HG03095 (cell line): ENCODE results near the gene DNAJC6.
"Not testable (repeated sequence)": the region's sequence is repeated elsewhere in the genome, so short reads cannot be mapped to it uniquely, and the experiment has no call there.

Experiments
- ATAC-seq: cut with Tn5 transposase; IDR thresholded peaks from one replicate; pipeline ENCODE4 v1.9.1; 2021; ENCODE audit warnings: moderate library complexity; ENCODE audit not compliant: unreplicated experiment

Gene DNAJC6

DNA sequence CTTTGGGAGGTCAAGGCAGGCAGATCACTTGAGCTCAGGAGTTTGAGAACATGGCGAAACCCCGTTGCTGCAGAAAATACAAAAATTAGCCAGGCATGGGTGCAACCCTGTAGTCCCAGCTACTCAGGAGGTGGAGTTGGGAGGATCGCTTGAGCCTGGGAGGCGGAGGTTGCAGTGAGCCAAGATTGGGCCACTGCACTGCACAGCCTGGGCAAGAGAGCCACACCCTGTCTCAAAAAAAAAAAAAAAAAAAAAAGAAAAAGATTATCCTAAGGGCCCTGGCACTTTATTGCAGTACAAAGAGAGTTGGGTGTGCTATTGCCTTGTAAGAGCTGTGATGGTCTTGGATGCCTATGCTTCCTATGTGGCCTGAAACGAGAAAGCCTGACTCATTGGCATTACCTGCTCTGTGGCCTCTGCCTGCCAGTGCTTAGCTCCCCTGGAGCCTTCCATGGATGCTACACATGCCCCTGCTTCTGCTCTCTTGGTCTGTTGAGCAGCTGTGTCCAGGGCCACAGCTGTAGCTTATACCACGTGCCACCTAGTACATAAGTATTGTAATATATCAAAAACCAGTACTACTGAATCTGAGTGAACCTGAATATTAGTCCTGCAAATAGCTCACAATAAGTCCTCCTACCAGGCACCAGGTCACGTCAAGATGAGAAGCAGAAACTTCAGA lies 45.8 kb downstream of the DNAJC6 start:
- no peak for ATAC-seq

DNA sequence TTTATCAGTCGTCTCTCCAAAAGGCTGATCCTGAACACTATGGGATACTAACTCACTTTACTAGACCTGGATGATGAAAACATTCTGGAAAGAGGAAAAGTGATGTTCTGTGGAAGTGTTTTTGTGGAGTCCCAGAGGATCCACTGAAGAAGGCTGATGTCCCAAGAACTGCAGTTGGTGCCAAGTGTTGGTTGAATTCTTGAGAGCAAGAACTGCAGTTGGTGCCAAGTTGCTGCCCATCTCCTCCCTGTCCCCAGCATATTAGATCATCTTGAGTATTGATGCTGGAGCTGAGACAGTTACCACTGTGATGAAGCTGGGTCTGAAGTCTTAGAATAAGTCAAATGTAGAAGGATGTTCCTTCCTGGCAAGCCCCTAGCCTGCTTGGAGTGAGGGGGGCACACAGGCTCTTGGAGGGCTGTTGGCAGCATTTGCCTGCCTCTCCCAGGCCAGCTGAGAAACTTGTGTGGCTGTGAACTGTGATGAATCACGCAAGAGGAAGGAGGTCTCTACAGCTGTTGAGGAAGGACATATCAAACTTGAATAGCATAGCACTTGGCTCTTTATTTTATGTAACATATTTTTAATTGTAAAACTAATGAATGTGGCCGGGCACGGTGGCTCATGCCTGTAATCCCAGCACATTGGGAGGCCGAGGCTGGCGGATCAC lies 48.1 kb downstream of the DNAJC6 start:
- ATAC-seq, result no peak

DNA sequence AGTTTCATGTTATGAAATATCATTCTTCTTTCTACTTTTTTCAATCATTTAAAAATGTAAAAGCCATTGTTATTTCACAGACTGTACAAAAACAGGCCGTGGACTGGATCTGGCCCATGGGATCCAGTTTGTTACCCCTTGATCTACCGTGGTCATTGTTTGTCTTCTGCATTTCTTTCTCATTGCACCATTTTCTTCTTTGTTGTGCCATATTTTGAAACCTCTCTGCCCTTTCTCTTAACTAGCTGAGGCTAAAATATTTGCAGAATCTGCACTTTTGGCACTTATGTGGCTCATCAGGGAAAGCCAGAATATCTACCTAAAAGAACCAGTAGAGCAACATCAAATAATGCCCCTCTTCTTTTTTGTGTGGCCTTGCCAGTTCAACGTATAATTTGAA lies 50.5 kb downstream of the DNAJC6 start:
- no peak for ATAC-seq

DNA sequence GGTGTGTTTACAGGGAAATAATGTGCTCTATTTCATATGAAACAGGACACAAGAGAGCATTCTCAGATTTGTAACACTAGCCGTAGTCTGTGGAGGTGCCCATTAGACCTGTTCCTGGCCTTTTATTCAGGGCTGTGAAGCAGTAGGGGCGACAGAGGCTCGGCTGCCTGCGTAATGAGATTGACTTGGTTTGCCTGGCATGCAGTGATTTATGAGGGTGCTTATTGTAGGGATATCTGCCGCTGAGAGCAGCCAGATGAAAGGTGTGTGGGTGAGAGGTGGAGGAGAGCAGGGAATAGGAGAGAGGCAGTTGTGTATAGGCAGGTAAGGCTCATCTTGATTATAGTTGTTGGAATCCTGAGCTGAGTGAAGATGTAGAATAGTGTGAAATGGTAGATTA lies 51.3 kb downstream of the DNAJC6 start:
- no peak for ATAC-seq

DNA sequence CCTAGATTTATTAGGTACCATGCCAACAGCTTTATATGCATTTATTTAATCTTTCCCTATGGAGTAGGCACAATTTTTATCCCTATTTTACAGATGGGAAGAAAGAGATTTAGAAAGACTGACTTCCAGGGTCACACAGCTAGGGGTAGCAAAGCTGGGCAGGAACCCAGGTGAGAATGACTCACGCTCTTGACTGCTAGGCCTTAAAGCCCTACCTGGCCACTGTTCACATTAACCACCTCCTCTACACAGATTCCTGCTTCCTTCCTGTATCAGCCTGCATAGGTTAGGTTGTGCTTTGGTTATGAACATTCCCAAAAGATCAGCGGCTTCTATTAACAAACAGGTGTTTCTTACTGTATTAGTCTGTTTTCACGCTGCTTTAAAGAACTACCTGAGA lies 53.2 kb downstream of the DNAJC6 start:
- no peak for ATAC-seq

DNA sequence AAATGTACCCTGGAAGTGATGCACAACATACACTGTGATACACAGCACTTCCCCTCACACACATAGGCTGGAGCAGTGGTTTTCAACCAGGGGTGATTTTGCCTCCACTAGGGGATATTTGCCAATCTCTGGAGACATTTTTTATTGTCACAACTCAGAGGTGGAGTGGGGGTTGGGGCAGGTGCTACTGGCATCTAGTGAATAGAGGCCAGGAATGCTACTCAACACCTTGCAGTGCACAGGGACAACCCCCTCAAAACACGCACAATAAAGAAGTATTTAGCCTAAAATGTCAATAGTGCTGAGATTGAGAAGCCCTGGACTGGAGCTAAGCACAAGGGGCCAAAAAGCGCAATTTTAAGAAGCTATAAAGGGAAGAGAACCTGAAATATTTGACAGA lies 54.1 kb downstream of the DNAJC6 start:
- no peak for ATAC-seq

DNA sequence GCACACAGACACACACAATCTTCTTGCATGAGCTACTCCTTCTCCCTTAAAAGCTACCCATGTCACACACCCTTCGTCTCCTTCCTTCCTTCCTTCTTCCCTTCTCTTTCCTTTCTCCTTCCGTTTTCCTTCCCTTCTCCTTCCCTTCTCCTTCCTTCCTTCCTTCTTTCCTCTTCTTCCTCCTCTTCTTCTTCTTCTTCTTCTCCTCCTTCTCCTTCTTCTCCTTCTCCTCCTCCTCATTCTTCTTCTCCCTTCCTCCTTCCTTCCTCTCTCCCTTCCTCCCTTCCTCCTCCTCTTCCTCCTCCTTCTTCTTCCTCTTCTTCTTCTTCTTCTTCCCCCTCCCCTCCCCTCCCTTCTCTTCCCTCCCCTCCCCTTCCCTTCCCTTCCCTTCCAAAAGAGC lies 59.1 kb downstream of the DNAJC6 start:
- ATAC-seq, result no peak

DNA sequence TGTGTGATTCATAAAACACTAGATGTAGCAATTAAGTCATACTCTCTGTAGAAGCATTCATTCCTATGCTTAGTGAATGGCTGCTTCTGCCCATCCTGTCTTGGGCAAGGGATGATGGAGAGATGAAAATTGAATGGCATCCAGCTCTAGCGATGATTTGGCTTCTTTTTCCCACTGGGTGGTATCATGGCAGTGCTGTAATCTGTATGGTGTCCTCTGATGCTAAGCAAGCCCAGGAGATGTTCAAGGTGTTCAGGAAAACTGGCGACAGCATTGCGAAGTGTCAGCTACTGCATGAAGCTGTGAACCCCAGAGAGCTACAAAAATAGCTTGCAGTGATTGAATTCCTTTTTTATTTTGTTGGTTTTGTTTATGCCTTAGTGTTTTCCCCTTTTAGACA lies 62.2 kb downstream of the DNAJC6 start:
- no peak for ATAC-seq

DNA sequence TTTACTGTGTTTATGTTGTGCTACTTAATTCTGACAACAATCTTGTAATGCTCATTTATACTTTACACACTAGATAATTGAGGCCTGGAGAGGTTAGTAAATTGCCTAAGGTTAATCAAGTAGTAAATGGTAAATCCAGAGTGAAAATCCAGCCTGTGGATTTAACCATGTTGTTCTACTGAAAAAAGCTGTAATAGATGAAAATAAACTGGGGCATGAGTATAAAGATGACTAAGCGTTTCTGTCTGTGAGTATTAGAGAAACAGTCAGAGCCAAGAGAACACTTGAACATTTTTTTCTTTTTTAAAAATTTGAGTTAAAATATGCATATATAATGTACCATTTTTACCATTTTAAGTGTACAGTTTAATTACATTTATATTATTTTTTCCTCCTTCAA lies 63.2 kb downstream of the DNAJC6 start:
- ATAC-seq, result no peak

DNA sequence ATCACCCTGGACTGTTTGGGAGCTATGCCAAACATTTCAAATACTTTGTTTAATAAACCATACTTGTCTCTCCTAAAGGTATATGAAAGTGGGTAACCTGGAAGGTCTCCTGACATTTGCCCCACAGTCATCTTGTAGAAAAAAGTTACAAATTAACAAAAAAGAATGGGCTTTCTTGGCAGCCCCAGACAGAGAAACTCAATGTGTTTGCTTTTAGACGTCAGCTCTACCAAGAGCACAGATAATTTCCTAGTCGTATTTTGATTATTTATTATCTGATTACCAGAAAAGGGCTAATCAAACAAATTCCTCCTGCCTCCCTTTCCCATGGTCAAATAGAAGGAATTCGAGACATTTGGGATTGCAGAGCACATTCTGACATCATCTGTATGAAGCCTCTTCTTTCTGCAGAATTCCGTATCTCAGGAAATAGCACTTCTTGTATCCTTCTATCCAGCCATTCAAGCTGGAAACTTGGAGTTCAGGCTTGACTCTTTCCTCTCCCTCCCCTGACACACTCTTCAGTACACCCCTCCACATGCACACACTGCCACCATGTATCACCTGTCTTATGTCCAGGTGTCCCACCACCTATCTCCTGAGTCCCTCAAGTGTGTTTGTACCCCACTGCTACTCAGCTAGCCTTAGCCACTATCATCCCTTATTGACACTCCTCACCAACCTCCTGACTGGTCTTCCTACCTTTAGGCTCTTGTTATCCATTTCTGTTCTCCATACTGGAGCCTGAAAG lies 68.3 kb downstream of the DNAJC6 start:
- ATAC-seq, result no peak

DNA sequence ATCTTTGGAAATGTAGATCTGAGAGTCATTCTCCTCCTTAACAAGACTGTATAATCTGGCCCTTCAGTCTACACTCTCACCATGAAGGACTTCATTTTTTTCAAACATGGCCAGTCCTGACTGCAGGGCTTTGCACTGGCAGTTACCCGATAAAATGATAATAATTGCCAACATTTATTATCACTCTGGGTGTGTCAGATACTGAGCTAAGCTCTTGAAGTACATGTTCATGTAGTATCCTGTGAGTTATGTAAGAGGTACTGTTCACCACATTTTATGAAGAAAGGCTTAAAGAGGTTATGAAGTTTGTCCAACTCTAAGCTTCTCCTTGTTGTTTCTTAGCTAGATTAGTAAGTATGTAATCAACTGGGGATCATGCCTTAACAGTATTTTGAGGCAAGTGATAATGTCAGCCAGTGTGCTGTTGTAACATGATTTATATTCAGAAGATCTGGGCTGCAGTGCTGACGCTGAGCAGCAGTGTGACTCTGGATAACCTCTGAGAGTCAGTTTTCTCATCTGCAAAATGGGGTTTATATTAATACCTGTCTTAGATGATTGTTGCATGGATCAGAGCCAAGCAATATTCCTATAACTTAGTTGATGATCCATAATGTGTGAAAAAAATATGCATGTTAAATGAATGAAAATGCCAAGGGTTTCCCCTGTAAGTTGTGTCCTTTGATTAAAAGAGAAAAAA lies 69.1 kb downstream of the DNAJC6 start:
- no peak for ATAC-seq

DNA sequence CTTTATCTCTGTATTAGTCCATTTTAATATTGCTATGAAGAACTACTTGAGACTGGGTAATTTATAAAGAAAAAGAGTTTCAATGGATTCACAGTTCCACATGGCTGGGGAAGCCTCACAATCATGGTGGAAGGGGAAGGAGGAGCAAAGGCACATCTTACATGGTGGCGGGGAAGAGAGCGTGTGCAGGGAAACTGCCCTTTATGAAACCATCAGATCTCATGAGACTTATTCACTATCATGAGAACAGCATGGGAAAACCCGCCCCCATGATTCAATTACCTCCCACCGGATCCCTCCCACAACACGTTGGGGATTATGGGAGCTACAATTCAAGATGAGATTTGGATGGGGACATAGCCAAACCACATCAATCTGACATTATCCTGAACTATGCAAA lies 75.1 kb downstream of the DNAJC6 start:
- not testable (repeated sequence) for ATAC-seq

DNA sequence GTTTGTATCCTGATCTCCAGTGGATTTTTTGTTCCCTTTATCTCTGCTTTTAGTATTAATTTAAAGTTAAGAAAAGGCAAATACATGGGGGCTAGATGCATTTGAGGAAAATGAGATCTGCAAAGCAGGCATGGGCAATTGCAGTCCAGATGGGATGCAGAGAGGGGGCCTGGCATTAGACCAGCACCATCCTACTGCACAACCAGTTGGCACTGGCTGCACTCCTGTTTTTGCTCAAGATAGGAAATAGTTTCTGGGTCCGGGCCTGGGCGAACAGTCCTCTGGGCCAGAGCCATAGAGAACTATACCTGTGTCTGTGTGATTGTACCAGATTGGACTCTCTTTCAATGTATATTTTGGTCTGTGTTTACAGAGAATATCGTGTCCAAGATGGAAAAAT lies 77.1 kb downstream of the DNAJC6 start:
- no peak for ATAC-seq

DNA sequence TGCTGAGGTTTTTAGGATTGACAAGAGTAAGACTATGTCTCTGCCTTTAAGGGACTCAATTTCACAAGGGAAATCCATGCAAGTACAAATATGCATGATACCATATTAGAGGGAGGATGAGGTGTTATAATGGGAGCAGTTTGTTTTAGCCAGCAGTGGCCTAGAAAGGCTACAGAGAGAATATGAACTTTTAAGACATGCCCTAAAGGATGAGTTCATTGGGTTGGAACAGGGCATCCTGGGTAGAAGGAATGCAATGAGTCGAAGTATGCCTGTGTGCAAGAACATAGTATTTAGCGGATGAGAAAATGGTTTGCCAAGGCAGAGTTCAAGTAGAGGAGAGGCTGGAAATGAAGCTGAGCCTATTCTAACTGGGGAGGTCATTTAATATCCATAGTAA lies 78.5 kb downstream of the DNAJC6 start:
- ATAC-seq, result no peak

DNA sequence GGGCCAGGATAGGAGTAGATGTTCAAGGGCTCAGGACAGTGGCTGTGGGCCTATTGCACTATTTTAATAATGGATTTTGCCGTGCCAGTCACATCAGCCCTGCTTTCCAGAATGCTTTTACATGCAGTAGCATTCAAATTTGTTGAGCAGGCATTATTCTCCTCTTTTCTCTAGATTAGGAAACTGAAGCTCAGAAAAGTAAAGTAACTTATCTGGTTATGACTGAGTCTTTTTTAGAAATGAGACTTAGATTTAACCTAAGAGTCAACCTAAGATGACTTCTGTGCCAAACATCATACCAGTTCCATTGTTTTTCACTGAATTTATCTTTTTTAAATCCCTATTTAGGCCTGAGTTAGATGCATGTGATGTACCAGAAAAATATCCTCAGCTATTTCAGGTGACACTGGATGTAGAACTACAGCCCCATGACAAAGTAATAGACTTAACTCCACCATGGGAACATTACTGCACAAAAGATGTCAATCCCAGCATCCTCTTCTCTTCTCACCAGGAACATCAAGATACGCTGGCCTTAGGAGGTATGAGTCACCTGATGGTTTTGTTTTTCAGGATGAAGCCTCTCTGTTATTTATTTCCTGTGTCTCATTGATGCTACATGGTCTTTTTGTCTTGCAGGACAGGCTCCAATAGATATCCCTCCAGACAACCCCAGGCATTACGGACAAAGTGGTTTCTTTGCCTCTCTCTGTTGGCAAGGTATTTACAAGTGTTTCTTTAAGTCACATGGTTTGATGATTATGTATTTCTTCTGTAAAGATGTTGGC lies 79.8 kb downstream of the DNAJC6 start:
- no peak for ATAC-seq

DNA sequence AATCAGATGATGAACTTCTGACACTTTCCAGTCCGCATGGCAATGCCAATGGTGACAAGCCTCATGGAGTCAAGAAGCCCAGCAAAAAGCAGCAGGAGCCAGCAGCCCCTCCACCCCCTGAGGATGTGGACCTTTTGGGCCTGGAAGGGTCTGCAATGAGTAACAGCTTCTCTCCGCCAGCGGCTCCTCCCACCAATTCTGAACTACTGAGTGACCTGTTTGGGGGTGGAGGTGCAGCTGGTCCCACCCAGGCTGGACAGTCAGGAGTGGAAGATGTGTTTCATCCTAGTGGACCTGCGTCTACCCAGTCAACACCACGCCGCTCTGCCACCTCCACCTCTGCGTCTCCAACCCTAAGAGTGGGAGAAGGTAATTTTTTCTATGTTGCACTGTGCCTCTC lies 83.2 kb downstream of the DNAJC6 start:
- ATAC-seq, result no peak

DNA sequence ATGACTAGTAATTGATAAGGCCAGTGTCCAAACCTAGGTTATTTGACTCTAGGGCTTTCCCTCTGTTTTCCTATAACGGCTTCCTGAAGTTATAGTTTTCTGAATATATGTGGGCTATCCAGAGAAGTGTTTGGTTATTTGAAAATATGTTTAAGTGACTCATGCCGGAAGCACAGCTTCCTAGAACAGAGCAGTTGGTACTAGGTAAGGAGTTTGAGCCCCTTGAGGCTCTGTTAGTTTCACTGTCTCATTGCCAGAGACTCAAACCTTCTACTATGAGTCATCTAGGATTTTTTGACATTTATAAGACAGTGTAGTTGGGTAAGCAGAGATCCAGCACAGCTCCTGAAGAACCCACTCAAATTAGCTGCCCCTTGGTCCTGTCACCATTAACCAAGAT lies 84.0 kb downstream of the DNAJC6 start:
- peak; percentile 97 for ATAC-seq

DNA sequence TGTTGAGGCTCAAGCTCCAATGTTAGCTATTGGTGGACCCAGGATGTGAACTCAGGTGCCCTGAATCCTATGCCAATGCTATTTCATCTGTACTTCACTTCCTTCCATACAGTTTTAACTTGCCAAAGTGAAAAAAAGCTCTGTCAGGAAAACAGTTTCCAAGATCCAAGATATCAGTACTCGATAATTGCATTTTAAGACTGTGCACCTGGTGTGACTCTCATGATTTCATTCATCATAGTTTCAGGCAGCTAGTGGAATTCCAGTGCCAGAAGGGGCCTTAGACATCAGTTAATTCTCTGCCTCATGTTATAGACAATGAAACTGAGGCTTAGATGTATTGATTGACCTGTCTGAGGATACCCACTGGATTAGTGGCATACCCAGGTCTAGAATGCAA lies 84.6 kb downstream of the DNAJC6 start:
- no peak for ATAC-seq

DNA sequence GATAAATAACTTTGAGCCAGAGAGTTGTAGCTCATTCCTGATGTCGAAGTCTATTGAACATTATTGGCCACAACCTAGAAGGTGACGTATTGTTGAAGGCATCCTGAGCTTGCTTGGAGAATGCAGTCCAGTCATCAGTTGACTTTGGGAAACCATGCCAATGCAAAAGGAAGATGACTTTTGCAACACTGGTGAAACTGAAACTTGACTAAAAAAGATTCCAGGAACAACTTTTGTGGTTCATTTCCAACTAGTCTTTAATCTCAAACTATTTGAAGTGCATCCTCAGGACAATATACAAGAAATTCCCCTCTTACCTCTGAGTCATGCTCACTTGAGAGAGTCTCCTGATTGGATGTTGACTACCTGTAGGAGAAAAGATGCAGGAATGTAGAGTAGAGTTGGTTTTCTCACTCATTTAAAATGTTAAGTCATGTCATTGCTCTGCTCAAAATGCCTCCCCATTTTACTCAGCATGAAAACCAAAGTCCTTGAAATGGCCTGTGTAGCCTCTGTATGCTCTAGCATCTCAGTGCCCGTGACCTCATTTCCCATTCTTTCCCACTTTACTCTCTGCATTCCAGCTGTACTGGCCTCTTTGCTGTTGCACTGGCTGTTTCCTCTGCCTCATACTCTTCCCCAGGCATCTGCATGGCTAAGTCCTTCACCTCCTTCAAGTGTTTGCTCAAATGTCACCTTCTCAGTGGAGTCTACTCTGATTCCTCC lies 86.7 kb downstream of the DNAJC6 start:
- no peak for ATAC-seq

DNA sequence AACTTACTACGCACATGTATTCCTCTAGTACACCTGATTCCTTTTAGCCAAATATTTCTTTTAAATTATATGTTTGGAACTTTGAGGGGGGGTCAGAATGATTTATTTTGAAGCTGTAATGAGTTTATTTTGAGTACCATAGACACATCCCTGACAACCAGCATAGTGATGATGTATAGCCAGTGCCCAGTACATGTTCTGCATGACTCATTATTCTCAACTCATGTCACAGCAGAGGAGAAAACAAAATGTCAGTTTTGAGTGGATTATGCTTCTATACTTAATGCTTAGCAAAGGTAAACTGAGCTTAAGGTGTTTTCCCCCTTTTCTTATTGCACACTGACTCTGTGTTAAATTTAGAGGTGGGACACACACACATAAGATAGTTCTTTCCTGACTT lies 88.7 kb downstream of the DNAJC6 start:
- no peak for ATAC-seq
